Panc1 (cell line): ENCODE measurements around the gene IL24.

Experiments used
- POLR2AphosphoS5 ChIP-seq: IDR thresholded peaks from 2 replicates; pipeline ENCODE4 v1.6.1; 2012; ENCODE audit warnings: mild to moderate bottlenecking, low read depth, low read length, moderate library complexity
- REST ChIP-seq, 2 experiments: IDR thresholded peaks; 2 replicates each; pipeline ENCODE4 v1.6.1; 2011 to 2012; ENCODE audit warnings: low read depth in 2 of 2, control low read depth in 1 of 2, low read length in 1 of 2, mild to moderate bottlenecking in 1 of 2, moderate library complexity in 1 of 2; ENCODE audit not compliant: insufficient read depth in 1 of 2
- SIN3A ChIP-seq: IDR thresholded peaks from 2 replicates; pipeline ENCODE4 v1.6.1; 2012; ENCODE audit warnings: low read depth, mild to moderate bottlenecking, low read length, moderate library complexity, borderline replicate concordance; ENCODE audit not compliant: insufficient read depth
- TCF7L2 ChIP-seq: IDR thresholded peaks from 2 replicates; pipeline ENCODE4 v1.6.1; 2011; ENCODE audit warnings: mild to moderate bottlenecking, low read depth, low read length, inconsistent platforms
- TF ChIP-seq, protein P1 (sequence below): fragments of 450-650 bp; IDR thresholded peaks from 2 replicates; pipeline ENCODE4 v1.5.1; 2017; ENCODE audit warnings: mild to moderate bottlenecking

- TF ChIP-seq, protein P1, sequence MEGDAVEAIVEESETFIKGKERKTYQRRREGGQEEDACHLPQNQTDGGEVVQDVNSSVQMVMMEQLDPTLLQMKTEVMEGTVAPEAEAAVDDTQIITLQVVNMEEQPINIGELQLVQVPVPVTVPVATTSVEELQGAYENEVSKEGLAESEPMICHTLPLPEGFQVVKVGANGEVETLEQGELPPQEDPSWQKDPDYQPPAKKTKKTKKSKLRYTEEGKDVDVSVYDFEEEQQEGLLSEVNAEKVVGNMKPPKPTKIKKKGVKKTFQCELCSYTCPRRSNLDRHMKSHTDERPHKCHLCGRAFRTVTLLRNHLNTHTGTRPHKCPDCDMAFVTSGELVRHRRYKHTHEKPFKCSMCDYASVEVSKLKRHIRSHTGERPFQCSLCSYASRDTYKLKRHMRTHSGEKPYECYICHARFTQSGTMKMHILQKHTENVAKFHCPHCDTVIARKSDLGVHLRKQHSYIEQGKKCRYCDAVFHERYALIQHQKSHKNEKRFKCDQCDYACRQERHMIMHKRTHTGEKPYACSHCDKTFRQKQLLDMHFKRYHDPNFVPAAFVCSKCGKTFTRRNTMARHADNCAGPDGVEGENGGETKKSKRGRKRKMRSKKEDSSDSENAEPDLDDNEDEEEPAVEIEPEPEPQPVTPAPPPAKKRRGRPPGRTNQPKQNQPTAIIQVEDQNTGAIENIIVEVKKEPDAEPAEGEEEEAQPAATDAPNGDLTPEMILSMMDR: no peak
- TF ChIP-seq POLR2AphosphoS5 (no peak), REST (IDR thresholded peaks at IDR 0.05; ENCODE audit: insufficient read depth in 1 of 2, low read depth in 2 of 2, low read length in 1 of 2) (no peak), TCF7L2 (no peak), SIN3A (no peak)
These were observed 5.8 kb upstream of the IL24 start for GRCh38 chr1:206891412-206891811.
